Muscle of leg (tissue), 11 donors: ENCODE data around the gene MARVELD1. TPM values are rescaled to one million over a fixed set of nuclear protein-coding genes. Genes with fewer than 3 reads are reported as not detected.
"Not testable (repeated sequence)": the region's sequence is repeated elsewhere in the genome, so short reads cannot be mapped to it uniquely, and the experiment has no call there.

Source experiments
- DNase-seq: peaks from one replicate; pipeline ENCODE4 v3.0.0; 2013
- H3K27ac ChIP-seq: one replicate; pipeline ENCODE4 v1.5.1; 2013; ENCODE audit warnings: mild to moderate bottlenecking, low read length, control low read depth
- H3K27me3 ChIP-seq: one replicate; pipeline ENCODE4 v1.6.1; 2013; ENCODE audit warnings: low read length; ENCODE audit not compliant: control insufficient read depth, insufficient read depth
- H3K36me3 ChIP-seq: one replicate; pipeline ENCODE4 v1.6.1; 2013; ENCODE audit warnings: low read length; ENCODE audit not compliant: control insufficient read depth, insufficient read depth
- H3K4me1 ChIP-seq: one replicate; pipeline ENCODE4 v1.6.1; 2013; ENCODE audit warnings: low read length; ENCODE audit not compliant: control insufficient read depth, insufficient read depth
- H3K4me3 ChIP-seq: one replicate; pipeline ENCODE4 v1.5.1; 2013; ENCODE audit warnings: low read length, control low read depth
- H3K9me3 ChIP-seq: replicated peaks from 2 replicates; pipeline ENCODE4 v1.6.1; 2013; ENCODE audit warnings: low read depth, low read length; ENCODE audit not compliant: control insufficient read depth
- WGBS: methylation state at CpG from one replicate; pipeline ENCODE4 v1.1.5; 2013; ENCODE audit warnings: missing lambda C conversion rate; ENCODE audit not compliant: insufficient coverage; 5-methylcytosine and 5-hydroxymethylcytosine counted together
- polyA plus RNA-seq, 8 donors: library from polyadenylated mRNA; unstranded; fragments of 120-200 nt; gene quantifications; one replicate each; pipeline versions ENCODE4 v1.2.1 to v1.2.3, GENCODE V29; 2013; ENCODE audit warnings: inconsistent platforms in 1 of 8, low replicate concordance in 1 of 8; ENCODE audit not compliant: insufficient read length in 8 of 8, insufficient read depth in 1 of 8
- total RNA-seq: library from RNA; stranded (reverse); fragments of 120-200 nt; gene quantifications from one replicate; pipeline ENCODE4 v1.2.4, GENCODE V29; 2013

The MARVELD1 gene
- total and polyA plus RNA-seq, 9 donors, result 27.6 to 86.3 (median 54.0) TPM

DNA sequence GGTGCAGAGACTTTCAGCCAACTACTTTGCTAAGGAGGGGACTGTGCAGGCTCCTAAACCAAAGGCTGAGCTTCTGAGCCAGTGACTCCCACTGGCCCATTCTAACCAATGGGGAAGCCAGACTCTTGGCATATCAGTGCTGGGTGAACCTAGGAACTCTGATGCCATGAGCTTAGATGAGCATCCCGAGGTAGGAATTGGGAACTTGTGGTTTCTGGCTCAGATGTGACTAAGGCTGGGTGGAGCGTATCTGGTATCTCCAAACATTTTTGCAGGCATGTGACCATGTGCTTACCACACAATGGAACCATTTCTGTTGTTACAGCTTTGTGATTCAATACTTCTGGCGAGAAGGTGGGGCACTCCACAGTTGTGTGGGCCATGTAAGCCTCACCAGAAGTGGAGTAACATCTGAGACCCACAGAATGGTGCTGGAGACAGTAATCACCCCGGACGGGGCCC, 23.9 kb upstream of the MARVELD1 start:
- WGBS, result 74% methylated on average over 3 of the region's 5 CpGs
- Histone ChIP-seq H3K4me3 (no peak overlapping the region), H3K27me3 (no peaks in the 10 kb centered on the region), H3K36me3 (no peaks in the 10 kb centered on the region), H3K27ac (no peak overlapping the region), H3K9me3 (peaks cover 2% of the 10 kb centered on the region), H3K4me1 (peaks cover 29% of the 10 kb centered on the region)
- DNase-seq, result no peak

- Histone ChIP-seq H3K4me3 (no peak overlapping the region), H3K27me3 (no peaks in the 10 kb centered on the region), H3K36me3 (no peaks in the 10 kb centered on the region), H3K9me3 (peaks cover 2% of the 10 kb centered on the region), H3K27ac (no peak overlapping the region), H3K4me1 (peaks cover 28% of the 10 kb centered on the region)
- whole genome bisulfite sequencing, result no CpG with 5 or more reads among the region's 3 CpGs
- no peak for DNase-seq
Measured at GRCh38 chr10:97690133-97690532, 23.4 kb upstream of the MARVELD1 start.

GRCh38 chr10:97698072-97698655, 15.4 kb upstream of the MARVELD1 start:
- H3K4me1 ChIP-seq, H3K27ac ChIP-seq, H3K4me3 ChIP-seq, H3K36me3 ChIP-seq, DNase-seq, H3K9me3 ChIP-seq, H3K27me3 ChIP-seq: not testable (repeated sequence)
- WGBS, result 61% methylated on average over 7 of the region's 11 CpGs

- no peak overlapping the region for H3K27ac ChIP-seq
- H3K4me3 ChIP-seq, result no peak overlapping the region
- WGBS, result 62% methylated on average over 7 of the region's 12 CpGs
- peak; percentile 85 for DNase-seq
- H3K27me3 ChIP-seq, result no peaks in the 10 kb centered on the region
- H3K36me3 ChIP-seq, result no peaks in the 10 kb centered on the region
- H3K9me3 ChIP-seq, result no peaks in the 10 kb centered on the region
- no peaks in the 10 kb centered on the region for H3K4me1 ChIP-seq
Measured at GRCh38 chr10:97701438-97702069, 12.0 kb upstream of the MARVELD1 start.

- no peaks in the 10 kb centered on the region for H3K36me3 ChIP-seq
- no peaks in the 10 kb centered on the region for H3K4me1 ChIP-seq
- no peak for DNase-seq
- H3K27me3 ChIP-seq, result no peaks in the 10 kb centered on the region
- no peak overlapping the region for H3K4me3 ChIP-seq
- no peak overlapping the region for H3K27ac ChIP-seq
- H3K9me3 ChIP-seq, result no peaks in the 10 kb centered on the region
- 87% methylated on average over 5 of the region's 7 CpGs for WGBS
Measured at GRCh38 chr10:97703398-97704067, 10.0 kb upstream of the MARVELD1 start.

DNA sequence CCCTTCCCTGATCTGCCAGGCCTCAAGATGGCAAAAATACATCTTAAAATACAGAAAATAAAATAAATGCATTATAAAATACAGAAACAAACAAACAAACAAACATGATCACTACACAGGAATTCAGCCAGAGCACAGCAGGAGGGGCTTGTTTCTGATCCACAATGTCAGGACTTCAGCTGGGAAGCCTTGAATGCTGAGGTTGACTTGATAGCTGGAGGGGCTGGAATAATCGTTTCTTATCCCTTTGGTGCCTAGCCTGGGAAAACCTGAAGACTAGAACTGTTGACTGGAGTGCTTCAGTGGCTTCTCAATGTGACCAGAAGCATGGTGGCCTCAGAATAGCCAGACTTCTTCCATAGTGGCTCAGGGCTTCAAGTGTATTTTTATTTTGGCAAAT, 9.2 kb upstream of the MARVELD1 start:
- WGBS, result 67% methylated on average over 1 of the region's 1 CpG
- DNase-seq, result no peak
- Histone ChIP-seq H3K4me3 (no peak overlapping the region), H3K4me1 (peaks cover 5% of the 10 kb centered on the region), H3K36me3 (no peaks in the 10 kb centered on the region), H3K27ac (no peak overlapping the region), H3K27me3 (no peaks in the 10 kb centered on the region), H3K9me3 (no peaks in the 10 kb centered on the region)

GRCh38 chr10:97705006-97705670, 8.4 kb upstream of the MARVELD1 start:
- DNase-seq, result no peak
- no peaks in the 10 kb centered on the region for H3K27me3 ChIP-seq
- no peak overlapping the region for H3K27ac ChIP-seq
- no CpG with 5 or more reads among the region's 3 CpGs for WGBS
- no peaks in the 10 kb centered on the region for H3K9me3 ChIP-seq
- no peak overlapping the region for H3K4me3 ChIP-seq
- peaks cover 11% of the 10 kb centered on the region for H3K4me1 ChIP-seq
- H3K36me3 ChIP-seq, result no peaks in the 10 kb centered on the region

DNA sequence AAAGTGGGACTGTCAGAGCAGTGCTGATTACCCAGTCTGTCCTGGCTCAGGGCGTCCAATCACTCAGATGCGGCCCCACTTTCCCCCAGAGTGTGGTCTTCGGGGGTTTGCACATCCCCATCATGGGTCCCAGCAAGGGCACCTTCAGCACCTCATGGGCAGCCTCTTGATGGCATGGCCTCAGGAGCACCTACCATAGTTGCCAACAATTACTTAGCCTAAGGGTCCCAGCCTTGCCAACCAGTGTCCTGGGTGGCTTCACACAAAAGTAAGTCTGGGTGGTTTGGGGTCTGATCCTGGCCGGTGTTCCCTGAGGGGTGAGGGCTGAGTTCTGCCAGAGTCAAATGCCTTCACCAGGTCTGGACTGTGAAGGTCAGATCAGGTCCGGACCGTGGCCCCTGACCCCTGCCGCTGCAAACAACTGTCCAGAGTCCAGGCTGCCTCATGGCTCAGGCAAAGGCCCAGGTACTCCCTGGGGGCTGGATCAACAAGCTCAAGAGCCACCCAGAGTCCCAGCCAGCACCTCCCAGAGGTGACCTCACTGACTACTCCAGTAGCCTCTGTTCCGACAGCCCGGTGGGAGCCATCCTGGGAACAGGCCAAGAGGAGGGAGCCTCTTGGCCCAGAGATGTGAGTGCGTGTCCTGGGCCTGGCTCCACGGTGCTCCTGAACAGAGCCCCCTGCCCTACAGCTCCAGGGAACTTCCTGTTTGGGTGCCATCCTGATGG, 6.2 kb upstream of the MARVELD1 start:
- peaks cover 14% of the 10 kb centered on the region for H3K4me1 ChIP-seq
- WGBS, result 81% methylated on average over 8 of the region's 11 CpGs
- no peaks in the 10 kb centered on the region for H3K9me3 ChIP-seq
- no peak overlapping the region for H3K4me3 ChIP-seq
- DNase-seq, result no peak
- H3K36me3 ChIP-seq, result no peaks in the 10 kb centered on the region
- no peaks in the 10 kb centered on the region for H3K27me3 ChIP-seq
- H3K27ac ChIP-seq, result no peak overlapping the region

DNA sequence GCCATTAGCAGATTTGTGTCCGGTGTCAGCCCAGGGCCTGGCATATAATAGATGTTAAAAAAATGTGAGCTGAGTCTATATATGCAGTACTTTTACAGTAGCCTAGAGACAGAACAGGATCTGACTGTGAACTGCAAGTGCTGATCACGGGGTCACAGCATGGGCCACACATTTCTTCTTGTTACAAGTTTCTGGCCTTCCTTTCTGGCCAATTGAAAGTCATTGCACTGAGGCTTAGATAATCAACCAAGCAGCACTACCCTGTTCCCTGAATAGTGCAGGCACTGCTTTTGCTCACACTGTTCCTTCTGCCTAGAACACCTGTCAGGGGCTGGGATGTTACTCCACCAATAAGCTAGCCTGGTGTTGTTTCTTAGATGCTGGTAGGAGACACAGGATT, 5.4 kb upstream of the MARVELD1 start:
- no peaks in the 10 kb centered on the region for H3K27me3 ChIP-seq
- WGBS, result 45% methylated on average over 2 of the region's 2 CpGs
- no peaks in the 10 kb centered on the region for H3K9me3 ChIP-seq
- no peak overlapping the region for H3K4me3 ChIP-seq
- peak; percentile 31 for DNase-seq
- H3K36me3 ChIP-seq, result no peaks in the 10 kb centered on the region
- H3K27ac ChIP-seq, result no peak overlapping the region
- H3K4me1 ChIP-seq, result peaks cover 19% of the 10 kb centered on the region
